ENCODE measurements around the gene ADARB2.

ADARB2 gene

GRCh38 chr10:1684991-1685390 lies 52.3 kb downstream of the ADARB2 start:
- no peak for DNase-seq (ENCODE audit: low read depth)

GRCh38 chr10:1683649-1684048 lies 53.7 kb downstream of the ADARB2 start:
- DNase-seq (ENCODE audit: low read depth): no peak

- no peak for DNase-seq (ENCODE audit: low read depth)
Observed at GRCh38 chr10:1679821-1680650, 57.3 kb downstream of the ADARB2 start.

- DNase-seq (ENCODE audit: low read depth): no peak
Observed at GRCh38 chr10:1678084-1678483, 59.2 kb downstream of the ADARB2 start.

GRCh38 chr10:1677307-1677939 lies 59.9 kb downstream of the ADARB2 start:
- no peak for DNase-seq (ENCODE audit: low read depth)

- no peak for DNase-seq (ENCODE audit: low read depth)
Observed at GRCh38 chr10:1674501-1674900, 62.8 kb downstream of the ADARB2 start.

GRCh38 chr10:1673568-1674345 lies 63.6 kb downstream of the ADARB2 start:
- no peak for DNase-seq (ENCODE audit: low read depth)

- no peak for DNase-seq (ENCODE audit: low read depth)
Observed at GRCh38 chr10:1672001-1672781, 65.1 kb downstream of the ADARB2 start.

GRCh38 chr10:1671366-1672000 lies 65.8 kb downstream of the ADARB2 start:
- no peak for DNase-seq (ENCODE audit: low read depth)

- no peak for DNase-seq (ENCODE audit: low read depth)
Observed at GRCh38 chr10:1670541-1671365, 66.6 kb downstream of the ADARB2 start.

- DNase-seq (ENCODE audit: low read depth): no peak
Observed at GRCh38 chr10:1669433-1669832, 67.9 kb downstream of the ADARB2 start.

GRCh38 chr10:1668399-1668798 lies 68.9 kb downstream of the ADARB2 start:
- no peak for DNase-seq (ENCODE audit: low read depth)

GRCh38 chr10:1667392-1667791 lies 69.9 kb downstream of the ADARB2 start:
- DNase-seq (ENCODE audit: low read depth): no peak

- DNase-seq (ENCODE audit: low read depth): no peak
Observed at GRCh38 chr10:1666147-1666546, 71.2 kb downstream of the ADARB2 start.

- no peak for DNase-seq (ENCODE audit: low read depth)
Observed at GRCh38 chr10:1665681-1666080, 71.6 kb downstream of the ADARB2 start.

GRCh38 chr10:1665021-1665661 lies 72.2 kb downstream of the ADARB2 start:
- no peak for DNase-seq (ENCODE audit: low read depth)

GRCh38 chr10:1664333-1664964 lies 72.9 kb downstream of the ADARB2 start:
- DNase-seq (ENCODE audit: low read depth): no peak

- no peak for DNase-seq (ENCODE audit: low read depth)
Observed at GRCh38 chr10:1663226-1663625, 74.1 kb downstream of the ADARB2 start.

GRCh38 chr10:1662438-1663025 lies 74.8 kb downstream of the ADARB2 start:
- DNase-seq (ENCODE audit: low read depth): no peak
